Measurements from ENCODE around the gene NFIB. TPM values are rescaled to one million over a fixed set of nuclear protein-coding genes. Genes with fewer than 3 reads are reported as not detected.

NFIB gene
- total RNA-seq, 2 donors from 2014 or later, result 47.0 to 65.9 TPM

- H3K4me3 ChIP-seq, result no peak overlapping the region
- peak in 1 of 4 donors; percentile 35 for DNase-seq
- H3K4me1 ChIP-seq, result no peaks in the 10 kb centered on the region
- no peaks in the 10 kb centered on the region for H3K9me3 ChIP-seq
- peak in 4 of 7 experiments; percentile 21 to 54 (median 36) for TF ChIP-seq CTCF (IDR thresholded peaks at IDR 0.05)
- no peak for TF ChIP-seq POLR2A (IDR thresholded peaks at IDR 0.05)
- intact Hi-C loops (cut with DNase I), result no loop called here
- H3K27ac ChIP-seq, result no peak overlapping the region
- no peaks in the 10 kb centered on the region for H3K36me3 ChIP-seq (replicated peaks in 1 of 2; ENCODE audit: insufficient read depth in 1 of 2, low read depth in 2 of 2)
- no peak for ATAC-seq
- WGBS, 2 donors, result 85 to 100% methylated on average over 4 of the region's 4 CpGs
- no peaks in the 10 kb centered on the region for H3K27me3 ChIP-seq
Observed at GRCh38 chr9:14068690-14069089, 245.3 kb downstream of the NFIB start.

- H3K4me3 ChIP-seq, result no peak overlapping the region
- DNase-seq (no peak), ATAC-seq (no peak)
- no peak overlapping the region for H3K27ac ChIP-seq
- intact Hi-C loops (cut with DNase I), result no loop called here
- H3K4me1 ChIP-seq, result no peaks in the 10 kb centered on the region
- TF ChIP-seq POLR2A (IDR thresholded peaks at IDR 0.05) (no peak), CTCF (IDR thresholded peaks at IDR 0.05) (no peak)
- no peaks in the 10 kb centered on the region for H3K27me3 ChIP-seq
- H3K9me3 ChIP-seq, result no peaks in the 10 kb centered on the region
- WGBS, 2 donors, result 65 to 76% methylated on average over 4 of the region's 4 CpGs
- H3K36me3 ChIP-seq (replicated peaks in 1 of 2; ENCODE audit: insufficient read depth in 1 of 2, low read depth in 2 of 2), result no peaks in the 10 kb centered on the region
Observed at GRCh38 chr9:14066831-14067230, 247.1 kb downstream of the NFIB start.

GRCh38 chr9:14066032-14066431 is 247.9 kb downstream of the NFIB start:
- ATAC-seq (no peak), DNase-seq (no peak)
- Histone ChIP-seq H3K4me3 (no peak overlapping the region), H3K9me3 (no peaks in the 10 kb centered on the region), H3K27me3 (no peaks in the 10 kb centered on the region), H3K4me1 (no peaks in the 10 kb centered on the region), H3K36me3 (replicated peaks in 1 of 2; ENCODE audit: insufficient read depth in 1 of 2, low read depth in 2 of 2) (no peaks in the 10 kb centered on the region), H3K27ac (no peak overlapping the region)
- TF ChIP-seq CTCF (IDR thresholded peaks at IDR 0.05) (no peak), POLR2A (IDR thresholded peaks at IDR 0.05) (no peak)
- intact Hi-C loops (cut with DNase I), result no loop called here
- 87 to 90% methylated on average over 4 of the region's 4 CpGs for WGBS, 2 donors

GRCh38 chr9:14064940-14065339 is 249.0 kb downstream of the NFIB start:
- no peak for ATAC-seq
- intact Hi-C loops (cut with DNase I), result no loop called here
- Histone ChIP-seq H3K36me3 (replicated peaks in 1 of 2; ENCODE audit: insufficient read depth in 1 of 2, low read depth in 2 of 2) (no peaks in the 10 kb centered on the region), H3K9me3 (no peaks in the 10 kb centered on the region), H3K4me3 (no peak overlapping the region), H3K27me3 (no peaks in the 10 kb centered on the region), H3K27ac (no peak overlapping the region), H3K4me1 (no peaks in the 10 kb centered on the region)
- 90 to 94% methylated on average over 2 of the region's 2 CpGs for WGBS, 2 donors
- TF ChIP-seq POLR2A (IDR thresholded peaks at IDR 0.05), result no peak
- no peak for TF ChIP-seq CTCF (IDR thresholded peaks at IDR 0.05)
- DNase-seq, result no peak

- Histone ChIP-seq H3K4me3 (no peak overlapping the region), H3K4me1 (no peaks in the 10 kb centered on the region), H3K27ac (no peak overlapping the region), H3K9me3 (no peaks in the 10 kb centered on the region), H3K36me3 (replicated peaks in 1 of 2; ENCODE audit: insufficient read depth in 1 of 2, low read depth in 2 of 2) (no peaks in the 10 kb centered on the region), H3K27me3 (no peaks in the 10 kb centered on the region)
- no peak for ATAC-seq
- no peak for DNase-seq
- 79 to 85% methylated on average over 1 of the region's 1 CpG for WGBS, 2 donors
- intact Hi-C loops (cut with DNase I), result no loop called here
- TF ChIP-seq POLR2A (IDR thresholded peaks at IDR 0.05) (no peak), CTCF (IDR thresholded peaks at IDR 0.05) (no peak)
Observed at GRCh38 chr9:14063756-14064155, 250.2 kb downstream of the NFIB start.

All from body of pancreas (tissue), 4 donors.